Measurements from ENCODE around the gene SEBOX. TPM values are rescaled to one million over a fixed set of nuclear protein-coding genes. Genes with fewer than 3 reads are reported as not detected.

The SEBOX gene
- total RNA-seq, 1 donor, result not detected

GRCh38 chr17:28395426-28395825, 30.4 kb upstream of the SEBOX start:
- no peak for DNase-seq (ENCODE audit: low read depth)
- H3K4me3 ChIP-seq (ENCODE audit: low read depth, low read length), result no peak overlapping the region
- no peak for TF ChIP-seq CTCF (IDR thresholded peaks at IDR 0.05; ENCODE audit: insufficient read depth, low read length)

- peak; percentile 59 for DNase-seq (ENCODE audit: low read depth)
- no peak for TF ChIP-seq CTCF (IDR thresholded peaks at IDR 0.05; ENCODE audit: insufficient read depth, low read length)
- no peak overlapping the region for H3K4me3 ChIP-seq (ENCODE audit: low read depth, low read length)
Observed at GRCh38 chr17:28394337-28395116, 29.5 kb upstream of the SEBOX start.

- no peak for TF ChIP-seq CTCF (IDR thresholded peaks at IDR 0.05; ENCODE audit: insufficient read depth, low read length)
- H3K4me3 ChIP-seq (ENCODE audit: low read depth, low read length), result no peak overlapping the region
- peak; percentile 49 for DNase-seq (ENCODE audit: low read depth)
Observed at GRCh38 chr17:28392491-28392890, 27.5 kb upstream of the SEBOX start.

GRCh38 chr17:28391401-28391800, 26.4 kb upstream of the SEBOX start:
- no peak for DNase-seq (ENCODE audit: low read depth)
- TF ChIP-seq CTCF (IDR thresholded peaks at IDR 0.05; ENCODE audit: insufficient read depth, low read length), result no peak
- no peak overlapping the region for H3K4me3 ChIP-seq (ENCODE audit: low read depth, low read length)

GRCh38 chr17:28390984-28391383, 26.0 kb upstream of the SEBOX start:
- H3K4me3 ChIP-seq (ENCODE audit: low read depth, low read length), result no peak overlapping the region
- TF ChIP-seq CTCF (IDR thresholded peaks at IDR 0.05; ENCODE audit: insufficient read depth, low read length), result no peak
- no peak for DNase-seq (ENCODE audit: low read depth)

- H3K4me3 ChIP-seq (ENCODE audit: low read depth, low read length), result no peak overlapping the region
- TF ChIP-seq CTCF (IDR thresholded peaks at IDR 0.05; ENCODE audit: insufficient read depth, low read length), result no peak
- no peak for DNase-seq (ENCODE audit: low read depth)
Observed at GRCh38 chr17:28390563-28390962, 25.6 kb upstream of the SEBOX start.

- H3K4me3 ChIP-seq (ENCODE audit: low read depth, low read length), result no peak overlapping the region
- TF ChIP-seq CTCF (IDR thresholded peaks at IDR 0.05; ENCODE audit: insufficient read depth, low read length), result no peak
- DNase-seq (ENCODE audit: low read depth), result no peak
Observed at GRCh38 chr17:28390141-28390540, 25.1 kb upstream of the SEBOX start.
